HepG2 (cell line): ENCODE measurements around the gene MAPK14. TPM values are rescaled to one million over a fixed set of nuclear protein-coding genes. Genes with fewer than 3 reads are reported as not detected.

ENCODE experiments used
- AKAP8 ChIP-seq: sonication (generic); formaldehyde crosslinking; IDR thresholded peaks from 2 replicates; pipeline ENCODE4 v1.5.1; 2020; ENCODE audit warnings: mild to moderate bottlenecking, missing genetic modification reagents
- FOXJ3 ChIP-seq: sonication (generic); formaldehyde crosslinking; IDR thresholded peaks from 2 replicates; pipeline ENCODE4 v1.4.0; 2020; ENCODE audit warnings: missing genetic modification reagents, mild to moderate bottlenecking, borderline replicate concordance
- KDM2A ChIP-seq: sonication (generic); formaldehyde crosslinking; IDR thresholded peaks from 2 replicates; pipeline ENCODE4 v1.4.0; 2020; ENCODE audit warnings: low read depth, missing genetic modification reagents, borderline replicate concordance
- NCOA1 ChIP-seq: sonication (generic); formaldehyde crosslinking; IDR thresholded peaks from 2 replicates; pipeline ENCODE4 v1.9.0; 2021; ENCODE audit warnings: missing genetic modification reagents
- PCBP1 ChIP-seq: fragments of 200-400 bp; formaldehyde crosslinking; IDR thresholded peaks from 2 replicates; pipeline ENCODE4 v1.6.1; 2017; ENCODE audit warnings: mild to moderate bottlenecking, low read depth, low read length, borderline replicate concordance
- REXO4 ChIP-seq: sonication (generic); formaldehyde crosslinking; IDR thresholded peaks from 2 replicates; pipeline ENCODE4 v1.8.0; 2022; ENCODE audit warnings: missing genetic modification reagents, mild to moderate bottlenecking, borderline replicate concordance
- RNF2 ChIP-seq: fragments of 450-650 bp; conservative IDR thresholded peaks from 2 replicates; pipeline ENCODE4 v1.6.1; 2016; ENCODE audit warnings: low read depth
- THRA ChIP-seq: sonication (generic); formaldehyde crosslinking; IDR thresholded peaks from 2 replicates; pipeline ENCODE4 v1.4.0; 2020; ENCODE audit warnings: missing genetic modification reagents, borderline replicate concordance
- ZBTB8A ChIP-seq: sonication (generic); formaldehyde crosslinking; IDR thresholded peaks from 2 replicates; pipeline ENCODE4 v1.4.0; 2020; ENCODE audit warnings: mild to moderate bottlenecking, low read depth, missing genetic modification reagents, borderline replicate concordance
- ZNF180 ChIP-seq: sonication (generic); formaldehyde crosslinking; IDR thresholded peaks from 2 replicates; pipeline ENCODE4 v1.4.0; 2020; ENCODE audit warnings: low read depth, missing genetic modification reagents, borderline replicate concordance
- ZNF24 ChIP-seq: fragments of 450-650 bp; IDR thresholded peaks from 2 replicates; pipeline ENCODE4 v1.6.1; 2017; ENCODE audit warnings: antibody characterized with exemption, mild to moderate bottlenecking
- ZNF264 ChIP-seq: sonication (generic); formaldehyde crosslinking; IDR thresholded peaks from 2 replicates; pipeline ENCODE4 v1.4.0; 2020; ENCODE audit warnings: missing genetic modification reagents
- ZNF275 ChIP-seq: sonication (generic); formaldehyde crosslinking; IDR thresholded peaks from 2 replicates; pipeline ENCODE4 v1.8.0; 2022; ENCODE audit warnings: missing genetic modification reagents, mild to moderate bottlenecking, inconsistent platforms, borderline replicate concordance
- ZNF572 ChIP-seq: sonication (generic); formaldehyde crosslinking; IDR thresholded peaks from 2 replicates; pipeline ENCODE4 v1.5.1; 2020; ENCODE audit warnings: mild to moderate bottlenecking, missing genetic modification reagents
- ZNF644 ChIP-seq: IDR thresholded peaks from 2 replicates; pipeline ENCODE4 v1.6.1; 2016; ENCODE audit warnings: low read depth
- ZNF747 ChIP-seq: sonication (generic); formaldehyde crosslinking; IDR thresholded peaks from 2 replicates; pipeline ENCODE4 v1.8.1; 2023; ENCODE audit warnings: missing genetic modification reagents, mild to moderate bottlenecking, borderline replicate concordance
- polyA plus RNA-seq, 8 experiments: library from polyadenylated mRNA; depleted of rRNA in 3 of 8; stranded (reverse) in 7 of 8; unstranded in 1 of 8; fragments of >200 nt; fragmentation: Illumina TruSeq in 4 of 8; extraction: Trizol in 4 of 8; gene quantifications; 2 replicates each; pipeline versions ENCODE4 v1.2.1 to v1.2.3, GENCODE V29; 2011 to 2016; ENCODE audit warnings: low read depth in 4 of 8, missing spikeins in 1 of 8, mixed read lengths in 1 of 8; ENCODE audit not compliant: insufficient read depth in 1 of 8
- total RNA-seq, 5 experiments: library from RNA; depleted of rRNA; stranded (reverse); fragments of >200 nt; fragmentation: Illumina TruSeq; extraction: Trizol; gene quantifications; 2 replicates each; pipeline ENCODE4 v1.2.3, GENCODE V29; 2016; ENCODE audit warnings: low read depth in 1 of 5
- TF ChIP-seq, protein P1 (sequence below): sonication (generic); formaldehyde crosslinking; conservative IDR thresholded peaks from 2 replicates; pipeline ENCODE4 v1.5.0; 2020; ENCODE audit warnings: missing genetic modification reagents
- TF ChIP-seq, protein P2 (sequence below): sonication (generic); formaldehyde crosslinking; IDR thresholded peaks from 2 replicates; pipeline ENCODE4 v1.4.0; 2020; ENCODE audit warnings: missing genetic modification reagents
- TF ChIP-seq, protein P3 (sequence below), 2 experiments: sonication (generic) in 1 of 2; formaldehyde crosslinking in 1 of 2; IDR thresholded peaks; 2 replicates each; pipeline versions ENCODE4 v1.4.0 to v1.6.1; 2016 to 2020; ENCODE audit warnings: borderline replicate concordance in 1 of 2, low read depth in 1 of 2, mild to moderate bottlenecking in 1 of 2, missing genetic modification reagents in 1 of 2

MAPK14 gene
- total and polyA plus RNA-seq, 2 of the 13 experiments (the other 11 are each of a cell fraction or from before 2014, with no cell fraction given): 66.3 to 67.3 TPM

GRCh38 chr6:36027501-36028087 is at the start of gene MAPK14 (continued):
- TF ChIP-seq AKAP8 (CRISPR knock-in tag) (0 out of 2 replicates have a peak, but pooled peaks have one; percentile 47), RNF2 (no peak), ZNF572 (CRISPR knock-in tag) (peak; percentile 64; the same call in 1 of the 2 replicates), ZNF180 (CRISPR knock-in tag) (no peak), REXO4 (CRISPR knock-in tag) (no peak), ZBTB8A (CRISPR knock-in tag) (no peak), KDM2A (CRISPR knock-in tag) (peak; percentile 91), PCBP1 (no peak), NCOA1 (CRISPR knock-in tag) (no peak; the same call in 1 of the 2 replicates), FOXJ3 (peak; percentile 81; the same call in 1 of the 2 replicates), ZNF264 (CRISPR knock-in tag) (peak; percentile 94), ZNF644 (peak; percentile 89), THRA (CRISPR knock-in tag) (peak; percentile 54; the same call in 1 of the 2 replicates), ZNF747 (CRISPR knock-in tag) (peak; percentile 87; the same call in 1 of the 2 replicates), ZNF275 (CRISPR knock-in tag) (peak; percentile 70; the same call in 1 of the 2 replicates), ZNF24 (no peak)
- TF ChIP-seq, protein P1, sequence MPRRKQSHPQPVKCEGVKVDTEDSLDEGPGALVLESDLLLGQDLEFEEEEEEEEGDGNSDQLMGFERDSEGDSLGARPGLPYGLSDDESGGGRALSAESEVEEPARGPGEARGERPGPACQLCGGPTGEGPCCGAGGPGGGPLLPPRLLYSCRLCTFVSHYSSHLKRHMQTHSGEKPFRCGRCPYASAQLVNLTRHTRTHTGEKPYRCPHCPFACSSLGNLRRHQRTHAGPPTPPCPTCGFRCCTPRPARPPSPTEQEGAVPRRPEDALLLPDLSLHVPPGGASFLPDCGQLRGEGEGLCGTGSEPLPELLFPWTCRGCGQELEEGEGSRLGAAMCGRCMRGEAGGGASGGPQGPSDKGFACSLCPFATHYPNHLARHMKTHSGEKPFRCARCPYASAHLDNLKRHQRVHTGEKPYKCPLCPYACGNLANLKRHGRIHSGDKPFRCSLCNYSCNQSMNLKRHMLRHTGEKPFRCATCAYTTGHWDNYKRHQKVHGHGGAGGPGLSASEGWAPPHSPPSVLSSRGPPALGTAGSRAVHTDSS (CRISPR knock-in tag): no peak; the same call in 1 of the 2 replicates
- TF ChIP-seq, protein P2, sequence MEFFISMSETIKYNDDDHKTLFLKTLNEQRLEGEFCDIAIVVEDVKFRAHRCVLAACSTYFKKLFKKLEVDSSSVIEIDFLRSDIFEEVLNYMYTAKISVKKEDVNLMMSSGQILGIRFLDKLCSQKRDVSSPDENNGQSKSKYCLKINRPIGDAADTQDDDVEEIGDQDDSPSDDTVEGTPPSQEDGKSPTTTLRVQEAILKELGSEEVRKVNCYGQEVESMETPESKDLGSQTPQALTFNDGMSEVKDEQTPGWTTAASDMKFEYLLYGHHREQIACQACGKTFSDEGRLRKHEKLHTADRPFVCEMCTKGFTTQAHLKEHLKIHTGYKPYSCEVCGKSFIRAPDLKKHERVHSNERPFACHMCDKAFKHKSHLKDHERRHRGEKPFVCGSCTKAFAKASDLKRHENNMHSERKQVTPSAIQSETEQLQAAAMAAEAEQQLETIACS: no peak; the same call in 1 of the 2 replicates
- TF ChIP-seq, protein P3, sequence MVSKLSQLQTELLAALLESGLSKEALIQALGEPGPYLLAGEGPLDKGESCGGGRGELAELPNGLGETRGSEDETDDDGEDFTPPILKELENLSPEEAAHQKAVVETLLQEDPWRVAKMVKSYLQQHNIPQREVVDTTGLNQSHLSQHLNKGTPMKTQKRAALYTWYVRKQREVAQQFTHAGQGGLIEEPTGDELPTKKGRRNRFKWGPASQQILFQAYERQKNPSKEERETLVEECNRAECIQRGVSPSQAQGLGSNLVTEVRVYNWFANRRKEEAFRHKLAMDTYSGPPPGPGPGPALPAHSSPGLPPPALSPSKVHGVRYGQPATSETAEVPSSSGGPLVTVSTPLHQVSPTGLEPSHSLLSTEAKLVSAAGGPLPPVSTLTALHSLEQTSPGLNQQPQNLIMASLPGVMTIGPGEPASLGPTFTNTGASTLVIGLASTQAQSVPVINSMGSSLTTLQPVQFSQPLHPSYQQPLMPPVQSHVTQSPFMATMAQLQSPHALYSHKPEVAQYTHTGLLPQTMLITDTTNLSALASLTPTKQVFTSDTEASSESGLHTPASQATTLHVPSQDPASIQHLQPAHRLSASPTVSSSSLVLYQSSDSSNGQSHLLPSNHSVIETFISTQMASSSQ (IDR thresholded peaks at IDR 0.05; ENCODE audit: low read depth): 0 out of 2 replicates have a peak, but pooled peaks have one; percentile 37
- TF ChIP-seq, protein P3 (CRISPR knock-in tag; IDR thresholded peaks at IDR 0.05; ENCODE audit: borderline replicate concordance): peak; percentile 30; the same call in 1 of the 2 replicates
